GM12875 (cell line): ENCODE results near the gene CCDC106.

Source experiments
- H3K4me3 ChIP-seq: one replicate; pipeline ENCODE4 v1.5.1; 2011; ENCODE audit warnings: low read depth, low read length, control low read depth
- CTCF ChIP-seq: IDR thresholded peaks from 2 replicates; pipeline ENCODE4 v1.5.1; 2011; ENCODE audit warnings: low read depth, mild to moderate bottlenecking, control low read depth, inconsistent platforms, low read length, moderate library complexity, borderline replicate concordance; ENCODE audit not compliant: insufficient read depth

CCDC106 gene

GRCh38 chr19:55624109-55625003 lies 23.7 kb upstream of the CCDC106 start, which contains the start of gene ZNF784:
Gene ZNF784 (minus strand): TSS chr19:55624566. CDS start chr19:55624561, 5 bp downstream.
- TF ChIP-seq CTCF, result no peak
- H3K4me3 ChIP-seq, result peak within 1 kb of the TSS; percentile 43

GRCh38 chr19:55625004-55625326 lies 23.0 kb upstream of the CCDC106 start:
- H3K4me3 ChIP-seq, result no peak overlapping the region
- TF ChIP-seq CTCF, result no peak

GRCh38 chr19:55626350-55626749 lies 21.7 kb upstream of the CCDC106 start:
- TF ChIP-seq CTCF, result no peak
- no peak overlapping the region for H3K4me3 ChIP-seq

- no peak overlapping the region for H3K4me3 ChIP-seq
- peak; percentile 67; the same call in 1 of the 2 replicates for TF ChIP-seq CTCF
Observed at GRCh38 chr19:55632463-55632834, 15.6 kb upstream of the CCDC106 start.

- H3K4me3 ChIP-seq, result no peak overlapping the region
- no peak for TF ChIP-seq CTCF
Observed at GRCh38 chr19:55633861-55634260, 14.2 kb upstream of the CCDC106 start.

GRCh38 chr19:55635334-55635717 lies 12.7 kb upstream of the CCDC106 start:
- no peak for TF ChIP-seq CTCF
- peak overlapping the region; percentile 94 for H3K4me3 ChIP-seq

GRCh38 chr19:55635856-55636440 lies 12.1 kb upstream of the CCDC106 start:
- H3K4me3 ChIP-seq, result peak overlapping the region; percentile 94
- TF ChIP-seq CTCF, result no peak
